ENCODE measurements around the gene DDR2.
A peak's percentile ranks its signal among the peaks of the same experiment; 100 is the strongest.
"Not testable (repeated sequence)": the region's sequence is repeated elsewhere in the genome, so short reads cannot be mapped to it uniquely, and the experiment has no call there.

The DDR2 gene

DNA sequence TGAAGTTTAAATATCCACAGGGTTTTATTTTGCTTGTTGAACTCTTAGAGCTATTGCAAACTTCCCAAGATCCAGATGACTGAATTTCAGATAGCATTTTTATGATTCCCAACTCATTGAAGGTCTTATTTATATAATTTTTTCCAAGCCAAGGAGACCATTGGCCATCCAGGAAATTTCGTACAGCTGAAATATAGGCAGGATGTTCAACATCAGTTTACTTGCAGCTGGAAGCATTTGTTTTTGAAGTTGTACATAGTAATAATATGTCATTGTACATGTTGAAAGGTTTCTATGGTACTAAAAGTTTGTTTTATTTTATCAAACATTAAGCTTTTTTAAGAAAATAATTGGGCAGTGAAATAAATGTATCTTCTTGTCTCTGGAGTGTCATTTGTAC lies 32.8 kb upstream of the DDR2 start:
- no peak overlapping the region for H3K4me3 ChIP-seq
- DNase-seq (ENCODE audit: low spot score): no peak
- TF ChIP-seq, protein P1, sequence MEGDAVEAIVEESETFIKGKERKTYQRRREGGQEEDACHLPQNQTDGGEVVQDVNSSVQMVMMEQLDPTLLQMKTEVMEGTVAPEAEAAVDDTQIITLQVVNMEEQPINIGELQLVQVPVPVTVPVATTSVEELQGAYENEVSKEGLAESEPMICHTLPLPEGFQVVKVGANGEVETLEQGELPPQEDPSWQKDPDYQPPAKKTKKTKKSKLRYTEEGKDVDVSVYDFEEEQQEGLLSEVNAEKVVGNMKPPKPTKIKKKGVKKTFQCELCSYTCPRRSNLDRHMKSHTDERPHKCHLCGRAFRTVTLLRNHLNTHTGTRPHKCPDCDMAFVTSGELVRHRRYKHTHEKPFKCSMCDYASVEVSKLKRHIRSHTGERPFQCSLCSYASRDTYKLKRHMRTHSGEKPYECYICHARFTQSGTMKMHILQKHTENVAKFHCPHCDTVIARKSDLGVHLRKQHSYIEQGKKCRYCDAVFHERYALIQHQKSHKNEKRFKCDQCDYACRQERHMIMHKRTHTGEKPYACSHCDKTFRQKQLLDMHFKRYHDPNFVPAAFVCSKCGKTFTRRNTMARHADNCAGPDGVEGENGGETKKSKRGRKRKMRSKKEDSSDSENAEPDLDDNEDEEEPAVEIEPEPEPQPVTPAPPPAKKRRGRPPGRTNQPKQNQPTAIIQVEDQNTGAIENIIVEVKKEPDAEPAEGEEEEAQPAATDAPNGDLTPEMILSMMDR (IDR thresholded peaks at IDR 0.05): no peak

DNA sequence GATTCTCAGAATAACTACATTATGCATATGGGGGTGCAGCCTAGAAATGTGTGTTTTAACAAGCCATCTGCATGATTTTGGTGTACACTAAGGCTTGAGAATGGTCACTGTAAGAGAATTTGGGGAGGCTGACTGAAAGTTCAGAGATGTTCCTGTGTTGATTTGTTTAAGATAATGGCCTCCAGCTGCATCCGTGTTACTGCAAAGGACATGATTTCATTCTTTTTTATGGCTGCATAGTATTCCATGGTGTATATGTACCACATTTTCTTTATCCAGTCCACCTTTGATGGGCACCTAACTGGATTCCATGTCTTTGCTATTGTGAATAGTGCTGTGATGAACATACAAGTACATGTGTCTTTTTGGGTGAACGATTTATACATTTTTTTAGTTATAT lies 29.1 kb upstream of the DDR2 start:
- not testable (repeated sequence) for H3K27ac ChIP-seq; DNase-seq (ENCODE audit: low spot score)

More for the DNA sequence above, 32.8 kb upstream of the DDR2 start:
- no peak overlapping the region for H3K27ac ChIP-seq

DNA sequence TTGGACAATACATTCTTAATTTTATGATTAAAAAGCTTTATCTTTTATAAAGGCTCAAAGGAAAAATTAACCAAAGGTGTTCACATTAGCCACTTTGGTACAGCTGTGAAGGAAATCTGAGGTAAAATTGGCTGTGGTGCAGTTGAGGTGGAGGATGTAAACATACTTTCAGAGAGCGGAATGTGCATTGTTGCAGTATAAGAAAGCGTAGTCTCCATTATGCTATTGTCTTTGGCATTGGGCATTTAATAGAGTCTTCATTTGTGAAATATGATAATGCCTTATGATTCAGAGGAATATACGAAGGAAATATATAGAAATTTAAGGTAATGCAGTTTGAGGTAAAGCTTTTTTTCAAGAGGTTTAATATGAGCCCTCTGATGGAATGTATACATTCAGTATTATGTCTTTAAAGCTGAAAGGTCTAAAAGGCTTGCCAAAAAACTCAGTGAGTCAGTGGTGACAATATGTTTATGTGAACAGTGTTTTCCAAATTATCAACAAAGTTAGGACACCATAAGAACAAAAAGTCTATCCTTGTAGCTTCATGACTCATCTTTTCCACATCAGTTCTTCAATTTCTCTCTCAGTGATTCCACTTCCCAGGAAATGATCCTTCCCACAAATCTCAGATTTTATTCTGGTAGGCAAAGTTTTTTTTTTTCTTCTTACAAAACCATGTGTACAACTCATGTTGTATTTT lies 26.9 kb upstream of the DDR2 start:
- Histone ChIP-seq H3K4me3 (no peak overlapping the region), H3K27ac (peak overlapping the region in 1 of 2 donors; percentile 51)
- DNase-seq (ENCODE audit: low spot score): no peak
- TF ChIP-seq, protein P1 (IDR thresholded peaks at IDR 0.05): no peak

More for the DNA sequence above, 29.1 kb upstream of the DDR2 start:
- not testable (repeated sequence) for H3K4me3 ChIP-seq

DNA sequence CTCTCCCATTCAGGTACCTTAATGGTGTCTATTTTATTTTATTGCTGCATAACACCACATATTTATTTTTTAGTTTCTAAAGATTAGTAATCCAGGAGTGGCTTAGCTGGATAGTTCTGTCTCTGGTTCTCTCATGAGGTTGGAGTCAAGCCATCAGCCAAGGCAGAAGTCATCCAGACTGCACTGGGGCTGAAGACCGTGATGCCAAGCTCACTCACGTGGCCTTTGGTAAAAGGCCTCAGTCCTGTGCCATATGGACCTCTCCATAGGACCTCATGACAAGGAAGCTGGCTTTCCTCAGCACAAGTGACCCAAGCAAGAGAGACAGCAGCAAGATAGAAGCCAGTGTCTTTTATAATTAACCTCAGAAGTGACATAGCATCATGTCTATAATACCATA lies 23.0 kb upstream of the DDR2 start:
- TF ChIP-seq, protein P1 (IDR thresholded peaks at IDR 0.05): no peak
- no peak for DNase-seq (ENCODE audit: low spot score)
- Histone ChIP-seq H3K27ac (no peak overlapping the region), H3K4me3 (no peak overlapping the region)

DNA sequence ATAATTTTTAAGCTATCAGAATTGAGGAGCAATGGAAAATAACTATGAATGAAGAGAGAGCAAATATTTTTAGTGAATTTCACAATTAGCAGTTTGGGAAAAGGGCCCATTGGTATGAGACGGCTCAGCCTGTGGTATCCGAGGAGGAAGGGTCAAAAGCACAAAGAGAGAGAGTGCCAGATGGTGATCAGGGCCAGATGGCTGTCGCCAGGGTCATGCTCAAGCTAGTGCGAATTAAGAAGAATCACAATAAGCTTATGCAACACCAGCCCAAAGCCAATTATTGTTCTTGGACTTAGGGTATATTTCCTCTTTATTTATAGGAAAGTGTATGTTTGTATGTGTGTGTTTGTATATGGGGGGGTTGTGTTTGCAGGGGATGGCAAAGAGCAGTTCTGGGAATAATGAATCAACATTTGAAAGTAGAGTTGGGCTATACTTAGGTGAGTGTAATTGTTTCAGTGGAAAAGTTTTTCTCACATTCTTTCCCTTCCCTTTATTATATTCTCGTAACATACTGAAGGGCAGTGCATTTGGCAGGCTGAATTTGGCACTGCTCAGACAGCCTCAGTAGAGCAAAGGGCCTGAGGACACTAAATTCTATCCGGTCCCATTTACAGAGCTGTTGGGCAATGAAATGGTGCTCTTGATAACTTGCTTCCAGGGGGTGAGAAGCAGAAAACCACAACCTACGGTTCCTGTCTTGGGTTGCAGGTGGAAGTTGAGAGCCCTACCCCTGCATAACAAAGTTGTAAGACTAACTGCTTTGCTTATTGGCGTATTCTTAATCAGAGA lies 19.5 kb upstream of the DDR2 start:
- Histone ChIP-seq H3K27ac (peak overlapping the region; percentile 61 to 84), H3K4me3 (no peak overlapping the region)
- DNase-seq (ENCODE audit: low spot score): no peak
- TF ChIP-seq, protein P1 (IDR thresholded peaks at IDR 0.05): no peak

DNA sequence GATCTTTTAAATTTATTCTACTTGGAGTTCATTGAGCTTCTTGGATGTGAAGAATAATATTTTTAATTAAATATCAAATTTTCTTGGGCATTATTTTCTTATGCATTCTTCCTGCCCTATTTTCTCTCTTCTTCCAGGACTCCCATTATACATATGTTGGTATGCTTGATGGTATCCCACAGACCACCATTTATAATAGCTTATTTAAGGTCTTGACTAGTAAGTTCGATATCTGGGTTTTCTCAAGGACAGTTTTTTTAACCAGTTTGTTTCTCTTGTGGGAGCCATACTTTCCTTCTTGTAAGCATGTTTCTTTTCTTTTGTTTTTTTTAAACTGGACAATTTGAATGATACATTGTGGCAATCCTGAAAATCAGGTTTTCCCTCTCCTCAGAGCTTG lies 15.4 kb upstream of the DDR2 start:
- DNase-seq (ENCODE audit: low spot score): no peak
- no peak overlapping the region for H3K27ac ChIP-seq
- TF ChIP-seq, protein P1 (IDR thresholded peaks at IDR 0.05): no peak
- H3K4me3 ChIP-seq: no peak overlapping the region

DNA sequence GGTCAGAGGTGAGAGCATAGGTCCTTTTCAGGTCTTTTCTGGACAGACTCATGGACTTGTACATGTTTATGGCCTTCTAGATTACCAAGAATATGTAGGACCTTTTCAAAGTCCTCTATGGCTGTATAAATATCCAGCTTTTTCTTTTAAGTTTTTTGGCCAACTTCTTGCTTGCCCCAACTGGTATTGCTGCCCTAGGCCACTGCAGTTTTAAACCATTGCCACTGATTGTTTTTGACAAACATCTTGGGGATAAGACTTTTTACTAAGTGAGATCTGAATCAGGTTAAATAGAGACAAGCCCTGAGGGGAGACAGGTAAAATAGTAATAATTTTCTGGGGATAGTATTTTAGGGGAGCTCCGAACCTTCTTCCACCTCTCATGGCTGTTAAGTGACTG lies 14.8 kb upstream of the DDR2 start:
- DNase-seq (ENCODE audit: low spot score): no peak
- TF ChIP-seq, protein P1 (IDR thresholded peaks at IDR 0.05): no peak
- no peak overlapping the region for H3K4me3 ChIP-seq
- H3K27ac ChIP-seq: no peak overlapping the region

All from coronary artery (tissue), 2 donors.